Suprapubic skin (tissue), 4 donors: Measurements from ENCODE around the gene IL34. TPM values are rescaled to one million over a fixed set of nuclear protein-coding genes. Genes with fewer than 3 reads are reported as not detected.

Experiments used
- DNase-seq, 2 donors: peaks; one replicate each; pipeline ENCODE4 v3.0.0-alpha.2; 2019; ENCODE audit warnings: low spot score in 2 of 2
- H3K27ac ChIP-seq: fragments of 200-600 bp; sonication (generic); one replicate; pipeline ENCODE4 v1.5.1; 2019
- H3K27me3 ChIP-seq: fragments of 200-600 bp; sonication (generic); one replicate; pipeline ENCODE4 v1.5.1; 2019
- H3K36me3 ChIP-seq: fragments of 200-600 bp; sonication (generic); one replicate; pipeline ENCODE4 v1.5.1; 2019
- H3K4me1 ChIP-seq: fragments of 200-600 bp; sonication (generic); one replicate; pipeline ENCODE4 v1.5.1; 2019
- H3K4me3 ChIP-seq: fragments of 200-600 bp; sonication (generic); one replicate; pipeline ENCODE4 v1.5.1; 2019; ENCODE audit warnings: mild to moderate bottlenecking
- H3K9me3 ChIP-seq: fragments of 200-600 bp; sonication (generic); one replicate; pipeline ENCODE4 v1.5.1; 2019
- EP300 ChIP-seq: sonication (generic); formaldehyde crosslinking; IDR thresholded peaks from one replicate; pipeline ENCODE4 v1.6.1; 2017; ENCODE audit warnings: antibody characterized with exemption
- POLR2A ChIP-seq, 2 donors: fragments of 450-650 bp; IDR thresholded peaks; one replicate each; pipeline ENCODE4 v1.6.1; 2017; ENCODE audit warnings: antibody characterized with exemption in 2 of 2, mild to moderate bottlenecking in 2 of 2, moderate library complexity in 2 of 2
- POLR2AphosphoS5 ChIP-seq, 3 donors: sonication (generic); formaldehyde crosslinking; IDR thresholded peaks; one replicate each; pipeline ENCODE4 v1.6.1; 2017; ENCODE audit warnings: antibody characterized with exemption in 3 of 3
- WGBS: methylation state at CpG from one replicate; pipeline ENCODE4 v1.1.5; 2018; 5-methylcytosine and 5-hydroxymethylcytosine counted together
- total RNA-seq, 4 donors: library from RNA; depleted of rRNA; stranded (reverse); fragments of >200 nt; gene quantifications; one replicate each; pipeline ENCODE4 v1.1.0, GENCODE V29; 2016
- TF ChIP-seq, protein P1 (sequence below), 2 donors: fragments of 200-600 bp in 1 of 2; fragments of 450-650 bp in 1 of 2; sonication (generic) in 1 of 2; IDR thresholded peaks; one replicate each; pipeline ENCODE4 v1.5.1; 2016 to 2019; ENCODE audit warnings: antibody characterized with exemption in 2 of 2, mild to moderate bottlenecking in 1 of 2, moderate library complexity in 1 of 2

IL34 gene
- total RNA-seq, 4 donors from 2014 or later, result 64.2 to 187 (median 92.5) TPM

DNA sequence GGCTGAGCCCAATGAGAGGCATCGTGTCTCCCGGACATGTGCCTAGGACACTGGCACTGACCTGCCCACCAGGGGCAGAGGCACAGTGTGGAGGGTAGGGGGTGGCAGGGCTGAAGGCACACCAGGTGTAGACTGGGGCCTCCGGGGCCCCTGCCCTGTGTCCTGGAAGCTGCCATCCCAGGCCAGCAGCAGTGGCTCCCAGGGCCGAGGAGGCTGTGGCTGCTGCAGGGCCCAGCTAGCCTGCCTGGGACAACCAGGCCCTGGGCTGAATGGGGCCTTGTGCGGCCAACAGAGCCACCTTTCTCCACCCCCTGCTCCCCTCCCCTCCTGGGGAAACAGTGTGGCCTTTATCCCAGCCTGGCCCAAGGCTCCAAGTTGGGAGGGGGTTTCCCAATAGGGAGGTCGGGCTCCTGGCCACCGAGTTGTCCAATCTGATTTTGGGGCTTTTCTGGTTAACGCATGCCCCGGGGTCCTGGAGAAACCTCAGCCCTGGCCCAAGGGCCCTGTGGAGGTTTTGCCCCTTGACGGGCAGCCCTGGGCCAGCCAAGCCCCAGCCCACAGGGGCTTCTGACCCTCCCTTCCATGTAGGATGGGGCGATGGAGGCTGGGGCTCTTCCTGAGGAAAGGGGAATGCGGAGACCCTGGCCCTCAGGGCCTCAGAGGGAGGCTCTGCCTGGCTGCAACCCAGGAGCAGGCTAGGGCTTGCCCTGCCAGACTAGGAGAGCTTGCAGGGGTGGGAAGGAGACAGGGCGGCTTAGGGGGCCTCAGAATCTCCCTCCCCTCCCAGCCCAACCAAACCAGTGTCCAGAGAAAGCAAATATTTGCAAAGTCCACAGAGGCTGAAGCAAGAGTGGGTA, 35.3 kb downstream of the IL34 start:
- Histone ChIP-seq H3K27me3 (no peaks in the 10 kb centered on the region), H3K36me3 (peaks cover 39% of the 10 kb centered on the region), H3K4me3 (peak overlapping the region; percentile 24), H3K4me1 (peaks cover 61% of the 10 kb centered on the region), H3K27ac (peak overlapping the region; percentile 70), H3K9me3 (no peaks in the 10 kb centered on the region)
- WGBS, result 37% methylated on average over 7 of the region's 13 CpGs
- no peak for DNase-seq
- TF ChIP-seq EP300 (no peak), POLR2AphosphoS5 (IDR thresholded peaks at IDR 0.05) (no peak), POLR2A (IDR thresholded peaks at IDR 0.05) (no peak)
- TF ChIP-seq, protein P1, sequence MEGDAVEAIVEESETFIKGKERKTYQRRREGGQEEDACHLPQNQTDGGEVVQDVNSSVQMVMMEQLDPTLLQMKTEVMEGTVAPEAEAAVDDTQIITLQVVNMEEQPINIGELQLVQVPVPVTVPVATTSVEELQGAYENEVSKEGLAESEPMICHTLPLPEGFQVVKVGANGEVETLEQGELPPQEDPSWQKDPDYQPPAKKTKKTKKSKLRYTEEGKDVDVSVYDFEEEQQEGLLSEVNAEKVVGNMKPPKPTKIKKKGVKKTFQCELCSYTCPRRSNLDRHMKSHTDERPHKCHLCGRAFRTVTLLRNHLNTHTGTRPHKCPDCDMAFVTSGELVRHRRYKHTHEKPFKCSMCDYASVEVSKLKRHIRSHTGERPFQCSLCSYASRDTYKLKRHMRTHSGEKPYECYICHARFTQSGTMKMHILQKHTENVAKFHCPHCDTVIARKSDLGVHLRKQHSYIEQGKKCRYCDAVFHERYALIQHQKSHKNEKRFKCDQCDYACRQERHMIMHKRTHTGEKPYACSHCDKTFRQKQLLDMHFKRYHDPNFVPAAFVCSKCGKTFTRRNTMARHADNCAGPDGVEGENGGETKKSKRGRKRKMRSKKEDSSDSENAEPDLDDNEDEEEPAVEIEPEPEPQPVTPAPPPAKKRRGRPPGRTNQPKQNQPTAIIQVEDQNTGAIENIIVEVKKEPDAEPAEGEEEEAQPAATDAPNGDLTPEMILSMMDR (IDR thresholded peaks at IDR 0.05), result no peak

DNA sequence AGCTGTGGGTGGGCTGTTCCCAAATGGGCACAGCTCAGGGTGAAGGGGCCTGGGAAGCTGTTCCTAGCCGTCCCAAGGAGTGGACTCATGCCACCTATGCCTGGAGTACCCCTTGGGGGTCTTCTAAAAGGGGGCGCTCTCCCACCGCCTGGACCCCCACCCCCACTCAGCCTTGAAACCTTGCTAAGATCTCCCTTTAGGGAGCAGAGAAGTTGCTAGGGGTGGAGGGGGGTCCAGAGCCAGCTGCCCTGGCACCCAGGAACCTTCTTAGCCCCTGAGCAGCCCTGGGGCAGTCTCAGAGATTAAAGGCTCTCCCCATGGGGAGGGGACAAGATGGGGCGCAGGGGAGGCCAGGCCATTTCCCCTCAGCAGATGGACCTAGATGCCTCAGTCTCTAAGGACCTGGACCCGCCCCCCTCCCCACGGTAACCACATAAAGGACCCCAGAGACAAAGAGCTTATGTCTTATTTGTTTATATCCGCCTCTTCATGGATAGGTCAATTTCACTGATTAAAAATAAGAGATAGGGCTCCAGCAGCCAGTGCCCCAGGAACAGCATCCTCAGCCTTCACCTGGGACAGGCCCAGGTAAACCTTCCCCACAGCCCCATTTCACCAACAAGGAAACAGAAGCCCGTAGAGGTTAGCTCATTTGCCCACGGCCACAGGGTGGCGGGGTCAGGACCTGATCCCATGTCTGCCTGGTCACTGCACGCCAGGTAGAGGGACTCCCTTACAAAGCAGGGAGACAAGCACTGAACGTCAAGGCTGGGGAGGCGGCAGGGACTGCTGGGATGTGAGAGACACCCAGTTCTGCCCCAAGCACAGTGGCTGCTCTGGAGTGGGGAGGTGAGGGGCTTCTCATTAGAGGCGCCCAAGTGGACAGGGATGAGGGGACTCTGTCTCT, 36.1 kb downstream of the IL34 start:
- TF ChIP-seq POLR2A (IDR thresholded peaks at IDR 0.05) (no peak), POLR2AphosphoS5 (IDR thresholded peaks at IDR 0.05) (no peak), EP300 (no peak)
- TF ChIP-seq, protein P1 (IDR thresholded peaks at IDR 0.05), result no peak
- Histone ChIP-seq H3K27me3 (no peaks in the 10 kb centered on the region), H3K36me3 (peaks cover 30% of the 10 kb centered on the region), H3K27ac (peak overlapping the region; percentile 70), H3K4me3 (peak overlapping the region; percentile 24), H3K4me1 (peaks cover 70% of the 10 kb centered on the region), H3K9me3 (no peaks in the 10 kb centered on the region)
- 60% methylated on average over 8 of the region's 14 CpGs for WGBS
- DNase-seq, result no peak

DNA sequence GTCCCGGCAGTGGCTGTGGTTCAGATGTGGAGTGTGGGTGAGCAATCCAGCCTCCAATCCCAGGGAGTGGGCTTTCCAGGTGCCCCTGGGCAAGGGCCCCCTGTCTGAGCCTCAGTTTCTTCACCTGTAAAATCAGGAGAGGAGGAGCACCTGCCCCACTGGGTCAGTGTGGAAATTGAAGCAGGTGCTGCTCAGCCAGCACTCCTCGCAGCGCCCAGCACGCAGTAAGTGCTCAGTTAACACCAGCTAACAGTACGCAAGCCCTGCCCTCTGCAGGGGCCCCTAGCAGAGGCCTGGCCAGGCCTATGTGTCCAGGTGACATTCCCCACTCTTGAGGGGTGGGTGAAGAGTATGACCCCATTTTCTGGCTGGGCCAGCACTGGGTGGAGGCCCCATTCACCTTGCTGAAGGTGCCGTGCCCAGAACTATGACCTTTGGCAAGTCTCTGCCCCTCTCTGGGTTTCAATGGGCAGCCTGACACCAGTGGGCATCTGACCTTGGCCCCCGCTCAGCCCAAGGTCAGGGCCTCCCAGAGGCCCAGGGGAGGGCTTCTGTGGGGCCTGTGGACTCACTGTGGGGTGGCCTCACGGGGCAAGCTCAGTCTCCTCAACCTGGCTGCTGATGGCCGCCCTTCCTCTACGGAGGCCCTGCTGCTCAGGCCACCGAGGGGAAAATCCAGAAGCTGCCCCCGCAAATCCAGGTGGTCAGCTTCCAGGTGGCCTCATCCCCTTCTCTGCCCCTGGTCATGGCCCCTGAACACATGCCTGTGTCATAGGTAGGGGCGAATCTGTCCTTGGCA, 37.0 kb downstream of the IL34 start:
- Histone ChIP-seq H3K4me1 (peaks cover 78% of the 10 kb centered on the region), H3K4me3 (peak overlapping the region; percentile 85), H3K36me3 (peaks cover 22% of the 10 kb centered on the region), H3K9me3 (no peaks in the 10 kb centered on the region), H3K27ac (peak overlapping the region; percentile 91), H3K27me3 (no peaks in the 10 kb centered on the region)
- TF ChIP-seq EP300 (no peak), POLR2A (IDR thresholded peaks at IDR 0.05) (no peak), POLR2AphosphoS5 (IDR thresholded peaks at IDR 0.05) (no peak)
- TF ChIP-seq, protein P1 (IDR thresholded peaks at IDR 0.05), result no peak
- WGBS, result 69% methylated on average over 5 of the region's 13 CpGs
- no peak for DNase-seq

GRCh38 chr16:70684146-70685060, 38.0 kb downstream of the IL34 start:
- H3K27me3 ChIP-seq, result no peaks in the 10 kb centered on the region
- 29% methylated on average over 2 of the region's 14 CpGs for WGBS
- peak overlapping the region; percentile 91 for H3K27ac ChIP-seq
- peak overlapping the region; percentile 85 for H3K4me3 ChIP-seq
- DNase-seq, result no peak
- H3K9me3 ChIP-seq, result no peaks in the 10 kb centered on the region
- TF ChIP-seq, protein P1 (IDR thresholded peaks at IDR 0.05), result no peak
- TF ChIP-seq POLR2AphosphoS5 (IDR thresholded peaks at IDR 0.05) (no peak), POLR2A (IDR thresholded peaks at IDR 0.05) (no peak), EP300 (no peak)
- H3K4me1 ChIP-seq, result peaks cover 89% of the 10 kb centered on the region
- H3K36me3 ChIP-seq, result peaks cover 11% of the 10 kb centered on the region
